NCI-H146 treated with DMSO at 0.1 percent for 48 hours (cell line): ENCODE results near the gene RAB6A.
A peak's percentile ranks its signal among the peaks of the same experiment; 100 is the strongest.
"Not testable (repeated sequence)": the region's sequence is repeated elsewhere in the genome, so short reads cannot be mapped to it uniquely, and the experiment has no call there.

Experiments
- DNase-seq: peaks from one replicate; lab custom pipeline; 2025; ENCODE audit not compliant: unreplicated experiment; lab: John Stamatoyannopoulos, UW

RAB6A gene

DNA sequence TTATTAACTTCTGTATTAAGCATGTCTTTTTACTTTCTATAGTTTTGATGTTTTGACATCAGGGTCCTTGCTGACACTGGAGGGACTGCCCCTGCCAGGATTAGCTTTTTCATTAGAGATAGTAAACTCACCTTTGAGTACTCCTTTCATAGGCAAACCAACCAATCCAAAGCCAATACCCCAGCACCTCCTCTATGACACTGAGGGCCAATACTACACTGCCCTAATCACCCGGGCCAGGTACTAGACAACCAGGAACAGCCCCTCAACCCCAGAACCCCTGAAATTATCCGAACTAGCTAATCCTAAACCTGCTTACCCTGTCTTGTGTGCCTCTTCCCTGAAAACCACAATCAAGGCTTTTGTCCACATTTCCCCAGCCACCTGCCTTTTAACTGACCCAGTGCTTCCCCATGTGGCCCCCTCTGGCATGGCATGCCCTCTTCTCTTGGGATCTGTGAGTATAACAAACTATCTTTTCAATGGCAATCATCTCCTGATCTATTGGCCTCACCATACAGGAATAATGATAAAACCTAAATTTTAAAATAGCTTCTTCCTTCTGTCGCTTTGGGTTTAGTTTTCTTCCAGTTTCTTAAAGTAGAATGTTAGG, 31.2 kb downstream of the RAB6A start:
- DNase-seq = peak; percentile 43

DNA sequence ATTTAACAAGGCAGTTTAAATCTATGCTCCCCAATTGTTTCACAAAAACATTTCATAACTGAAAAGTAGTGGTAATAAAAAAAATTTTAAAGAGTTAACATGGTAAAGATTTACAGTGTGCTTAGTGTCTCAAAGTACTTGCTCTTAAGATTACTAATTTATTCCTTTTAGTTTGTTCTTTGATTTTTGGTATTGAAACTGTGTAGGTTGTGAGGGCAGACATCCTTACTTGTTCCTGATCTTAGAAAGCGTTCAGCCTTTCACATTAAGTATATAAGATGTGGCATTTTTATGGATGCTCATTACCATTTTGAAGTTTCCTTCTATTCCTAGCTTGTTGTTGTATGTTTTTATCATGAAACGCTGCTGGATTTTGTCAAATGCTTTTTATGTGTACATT, 32.9 kb downstream of the RAB6A start:
- no peak for DNase-seq

DNA sequence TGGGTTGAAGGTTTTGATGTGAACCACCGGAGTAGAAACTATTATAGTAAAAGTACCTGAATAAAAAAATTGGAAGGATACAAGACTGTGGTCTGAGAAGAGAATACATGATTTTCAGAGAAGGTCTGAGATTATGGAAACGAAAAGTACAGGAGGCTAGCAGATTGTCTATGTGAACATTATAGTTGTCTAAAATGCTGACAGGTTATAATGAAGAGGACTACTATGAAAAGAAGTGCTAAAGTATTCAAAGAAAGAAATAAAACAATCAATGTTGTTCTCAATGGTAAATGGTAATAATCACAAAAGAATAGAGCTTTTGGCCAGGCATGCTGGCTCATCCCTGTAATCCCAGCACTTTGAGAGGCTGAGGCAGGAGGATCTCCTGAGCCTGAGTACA, 34.0 kb downstream of the RAB6A start:
- DNase-seq = no peak

GRCh38 chr11:73717136-73717535, 43.7 kb downstream of the RAB6A start:
- DNase-seq = no peak

- DNase-seq = no peak
Measured at GRCh38 chr11:73716153-73717056, 44.5 kb downstream of the RAB6A start.

DNA sequence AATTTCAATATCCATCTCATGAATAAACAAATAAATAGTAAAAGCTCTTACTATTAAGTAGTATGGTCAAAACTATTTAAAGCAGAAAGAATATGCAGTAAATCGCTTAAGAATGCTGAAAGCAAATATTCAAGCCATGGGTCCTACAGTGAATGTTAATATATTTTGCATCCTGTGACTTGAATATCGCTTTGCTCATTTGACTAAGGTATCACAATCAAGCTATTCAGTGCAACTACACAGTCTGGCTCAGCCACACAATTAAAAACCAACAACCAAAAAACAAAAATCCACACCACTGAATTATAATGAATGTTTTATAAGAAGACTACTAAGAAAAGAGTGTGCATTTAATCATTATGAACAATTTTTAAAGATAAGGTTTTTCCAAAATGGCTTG, 45.3 kb downstream of the RAB6A start:
- DNase-seq = no peak

- DNase-seq = no peak
Measured at GRCh38 chr11:73710964-73711363, 49.9 kb downstream of the RAB6A start.

GRCh38 chr11:73705053-73705452, 55.8 kb downstream of the RAB6A start:
- DNase-seq = no peak

DNA sequence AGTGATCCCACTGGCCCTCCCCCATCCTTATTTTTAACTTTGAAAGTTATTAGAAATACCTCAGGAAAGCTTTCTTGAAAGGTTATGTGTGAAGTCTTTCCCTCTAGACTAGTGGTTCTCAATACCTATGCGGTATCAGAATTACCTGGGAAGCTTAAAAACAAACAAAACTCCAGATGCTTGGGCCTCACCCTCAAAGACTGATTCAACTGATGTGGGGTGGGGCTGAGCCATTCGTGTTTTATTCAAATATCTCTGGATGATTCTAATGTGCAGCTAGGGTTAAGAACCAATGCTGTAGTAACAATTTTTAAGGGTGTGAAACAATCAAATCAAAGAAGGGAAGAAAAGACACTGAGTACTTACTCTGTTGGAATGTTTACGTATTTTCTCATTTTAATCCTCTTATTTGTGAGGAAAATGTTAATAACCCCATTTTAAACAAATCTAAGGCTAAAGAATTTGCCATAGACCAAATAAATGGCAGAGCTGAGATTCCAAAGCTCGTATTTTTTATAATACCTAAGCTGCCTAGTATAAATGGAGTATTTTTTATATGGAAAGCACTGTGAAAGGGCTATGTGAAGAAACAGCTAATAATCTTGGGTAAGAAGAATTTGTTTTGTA, 66.9 kb downstream of the RAB6A start:
- DNase-seq = no peak

DNA sequence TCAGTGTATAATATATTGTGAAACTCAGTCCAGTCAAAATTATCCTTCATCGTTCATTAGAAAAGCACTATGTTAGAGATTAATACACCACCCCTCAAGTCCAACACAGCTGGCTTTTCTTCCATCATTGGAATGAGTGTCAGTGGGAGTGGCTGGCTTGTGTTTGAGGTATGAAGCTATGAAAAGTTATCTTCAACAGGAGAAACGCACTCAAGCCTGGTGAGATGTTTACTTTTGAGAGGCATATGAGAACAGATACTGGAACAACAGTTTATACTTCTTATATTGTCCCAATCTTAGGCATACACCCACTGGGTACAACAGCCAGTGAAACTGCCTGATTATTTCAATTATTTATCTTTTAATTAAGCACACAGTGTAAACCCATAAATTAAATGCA, 80.2 kb downstream of the RAB6A start:
- no peak for DNase-seq

GRCh38 chr11:73676552-73676951, 84.3 kb downstream of the RAB6A start:
- DNase-seq = not testable (repeated sequence)

DNA sequence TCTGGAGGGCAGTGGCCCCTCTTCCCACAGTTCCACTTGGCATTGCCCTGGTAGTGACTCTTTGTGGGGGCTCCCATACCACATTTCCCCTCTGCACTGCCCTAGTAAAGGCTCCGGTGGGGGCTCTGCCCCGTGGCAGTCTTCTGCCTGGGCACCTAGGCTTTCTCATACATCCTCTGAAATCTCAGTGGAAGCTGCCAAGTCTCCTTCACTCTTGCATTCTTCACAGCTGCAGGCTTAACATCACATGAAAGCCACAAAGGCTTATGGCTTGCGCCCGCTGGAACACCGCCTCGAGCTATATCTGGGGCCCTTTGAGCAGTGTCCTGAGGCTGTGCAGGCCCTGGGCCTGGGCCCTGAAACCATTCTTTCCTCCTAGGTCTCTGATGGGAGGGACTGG, 89.2 kb downstream of the RAB6A start:
- no peak for DNase-seq

DNA sequence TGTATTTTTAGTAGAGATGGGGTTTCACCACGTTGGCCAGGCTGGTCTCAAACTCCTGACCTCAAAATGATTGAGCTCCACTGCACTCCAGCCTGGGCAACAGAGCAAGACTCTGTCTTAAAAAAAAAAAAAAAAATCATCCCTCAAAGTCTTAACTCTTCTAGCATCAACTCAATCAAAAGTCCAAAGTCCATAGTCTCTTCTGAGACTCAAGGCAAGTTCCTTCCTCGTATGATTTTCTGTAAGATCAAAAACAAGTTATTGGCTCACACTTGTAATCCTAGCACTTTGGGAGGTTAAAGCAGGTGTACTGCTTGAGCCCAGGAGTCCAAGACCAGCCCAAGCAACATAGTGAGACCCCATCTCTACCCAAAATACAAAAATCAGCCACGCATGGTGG, 90.1 kb downstream of the RAB6A start:
- DNase-seq = no peak

- DNase-seq = no peak
Measured at GRCh38 chr11:73667891-73668290, 93.0 kb downstream of the RAB6A start.

- DNase-seq = no peak
Measured at GRCh38 chr11:73664877-73665276, 96.0 kb downstream of the RAB6A start.

DNA sequence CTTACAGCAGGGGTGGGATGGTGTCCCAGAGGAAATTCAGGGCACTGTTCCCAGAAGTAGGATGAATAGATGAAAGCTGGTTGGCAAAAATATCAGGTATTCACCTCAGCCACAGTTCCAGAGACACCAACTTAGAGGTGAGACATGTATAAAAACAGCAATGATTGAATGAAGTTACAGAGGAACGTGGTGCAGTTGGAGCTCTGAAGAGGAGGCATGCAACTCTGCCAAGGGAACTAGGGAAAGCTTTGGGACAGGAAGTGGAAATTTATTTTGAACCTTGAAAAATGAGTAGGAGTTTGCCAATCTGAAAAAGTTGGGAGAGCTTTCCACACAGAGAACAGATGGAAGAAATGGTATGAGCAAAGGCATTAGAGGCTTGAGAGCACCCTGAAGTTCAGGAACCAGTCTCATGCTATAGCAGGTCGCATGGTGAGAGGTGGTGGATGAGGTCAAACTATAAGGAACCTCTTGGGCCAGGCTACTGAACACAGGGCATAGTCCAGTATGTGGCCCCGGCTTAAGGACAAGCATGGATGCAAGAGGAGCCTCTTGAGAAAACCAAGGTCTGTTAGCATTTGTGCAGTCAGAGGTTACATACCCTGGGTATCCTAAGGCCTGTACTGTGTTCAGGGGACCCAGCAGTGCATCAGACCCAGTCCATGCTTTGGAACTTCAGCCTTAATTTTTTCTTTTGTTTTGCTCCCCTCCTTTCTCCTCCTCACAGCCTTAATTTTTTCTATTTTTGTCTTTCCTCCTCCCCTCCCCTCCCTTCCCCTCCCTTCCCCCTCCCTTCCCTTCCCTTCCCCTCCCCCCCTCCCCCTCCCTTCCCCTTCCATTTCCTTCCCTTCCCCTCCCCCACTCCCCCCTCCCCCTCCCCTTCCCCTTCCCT, 97.0 kb downstream of the RAB6A start:
- DNase-seq = no peak

- no peak for DNase-seq
Measured at GRCh38 chr11:73662445-73663157, 98.3 kb downstream of the RAB6A start.

DNA sequence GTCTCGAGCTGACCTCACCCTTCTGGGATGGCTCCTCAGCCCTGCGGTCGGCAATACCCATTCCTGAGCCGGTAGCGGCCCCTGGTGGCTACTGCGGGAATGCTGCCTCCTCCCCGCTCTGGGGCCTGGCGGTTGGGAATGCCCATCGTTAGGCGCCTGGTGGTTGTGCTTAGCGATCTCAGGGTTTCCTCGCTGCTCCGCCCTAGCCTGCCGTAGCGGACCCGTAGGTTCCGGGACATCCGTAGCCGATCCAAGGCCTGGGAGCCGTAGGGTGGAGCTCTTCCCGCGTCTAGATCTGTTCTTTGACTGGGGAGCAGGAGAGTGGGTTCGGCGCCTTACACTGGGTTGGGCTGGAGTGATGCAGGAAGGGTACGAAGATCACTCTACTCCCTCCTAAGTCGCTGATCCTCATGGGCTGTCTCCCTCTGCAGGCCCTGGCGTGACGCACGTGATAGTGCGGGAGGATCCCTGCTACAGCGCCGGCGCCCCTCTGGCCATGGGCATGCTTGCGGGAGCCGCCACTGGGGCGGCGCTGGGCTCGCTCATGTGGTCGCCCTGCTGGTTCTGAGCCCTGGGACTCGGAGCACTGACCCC, 99.7 kb downstream of the RAB6A start:
- no peak for DNase-seq

DNA sequence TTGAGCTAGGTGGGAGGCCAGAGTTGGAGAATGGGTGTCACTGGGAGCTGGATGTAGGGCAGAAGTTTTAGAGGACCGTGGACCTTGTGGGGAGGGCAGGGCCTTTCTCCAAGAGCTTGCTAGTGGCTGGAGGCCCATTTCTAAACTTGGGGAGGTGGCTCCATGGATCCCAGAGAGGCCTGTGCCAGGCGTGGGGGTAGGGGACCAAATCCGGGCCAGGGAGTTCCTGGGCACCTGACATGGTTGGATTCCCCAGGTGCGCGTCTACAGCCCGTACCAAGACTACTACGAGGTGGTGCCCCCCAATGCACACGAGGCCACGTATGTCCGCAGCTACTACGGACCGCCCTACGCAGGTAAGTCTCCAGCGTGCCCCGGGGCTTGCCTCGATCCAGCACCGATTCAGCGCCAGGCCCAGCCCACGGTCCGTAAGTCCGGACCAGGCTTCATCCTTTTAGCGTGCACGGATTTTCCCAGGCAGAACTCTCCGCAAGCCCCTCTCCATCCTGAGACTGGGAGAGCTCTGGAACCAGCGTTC, 100.3 kb downstream of the RAB6A start:
- no peak for DNase-seq

DNA sequence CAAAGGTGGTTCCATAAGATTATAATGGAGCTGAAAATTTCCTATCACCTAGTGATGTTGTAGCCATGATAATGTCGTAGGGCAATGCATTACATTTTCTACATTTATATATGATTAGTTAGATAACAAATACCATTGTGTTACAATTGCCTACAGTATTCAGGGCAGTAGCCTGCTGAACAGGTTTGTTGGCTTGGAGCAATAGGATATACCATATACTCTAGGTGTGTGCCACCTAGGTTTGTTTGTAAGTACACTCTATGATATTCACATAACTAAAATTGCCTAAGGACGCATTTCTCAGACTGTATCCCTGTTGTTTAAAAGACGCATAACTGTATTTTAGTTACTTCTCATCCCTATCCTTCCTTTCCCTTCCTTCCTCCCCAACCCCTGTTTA, 100.9 kb downstream of the RAB6A start:
- no peak for DNase-seq
